ENCODE results near the gene ANKRD33B. TPM values are rescaled to one million over a fixed set of nuclear protein-coding genes. Genes with fewer than 3 reads are reported as not detected.

Gene ANKRD33B
- total RNA-seq, 1 experiment from 2014 or later, result 10.9 TPM

DNA sequence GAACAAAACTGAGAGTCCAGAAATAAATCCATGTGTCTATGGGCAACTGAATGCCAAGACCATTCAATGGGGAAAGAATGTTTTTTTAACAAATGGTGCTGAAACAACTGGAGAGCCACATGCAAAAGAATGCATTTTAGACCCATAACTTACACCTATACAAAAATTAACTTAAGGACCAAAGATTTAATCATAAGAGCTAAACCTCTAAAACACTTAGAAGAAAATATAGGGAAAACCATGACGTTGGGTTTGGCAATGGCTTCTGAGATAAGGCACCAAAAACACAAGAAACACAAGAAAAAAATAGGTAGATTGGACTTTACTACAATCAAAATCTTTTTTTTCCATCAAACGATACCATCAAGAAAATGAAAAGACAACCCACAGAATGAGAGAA is 48.4 kb upstream of the ANKRD33B start:
- ChIA-PET RAD21 (ENCODE audit: low non-redundant PET in 1 of 2, low total read pairs in 2 of 2, uncharacterized antibody in 2 of 2, unreplicated experiment in 2 of 2) (no interaction called here), CTCF (no interaction called here), POLR2A (no interaction called here)
- no peaks in the 10 kb centered on the region for H3K36me3 ChIP-seq (ENCODE audit: control insufficient read depth in 1 of 2, insufficient read depth in 2 of 2, low read length in 2 of 2)
- peaks cover 0 to 8% of the 10 kb centered on the region in 2 experiments; a peak in 1 of 4 replicates for H3K4me1 ChIP-seq (ENCODE audit: control insufficient read depth in 1 of 2, insufficient read depth in 2 of 2, low read length in 2 of 2)
- no peak overlapping the region for H3K4me2 ChIP-seq (ENCODE audit: low read length)
- no peaks in the 10 kb centered on the region for H3K27me3 ChIP-seq (ENCODE audit: insufficient read depth, low read length)
- H2AFZ ChIP-seq (ENCODE audit: low read depth, low read length, poor library complexity, severe bottlenecking), result no peak overlapping the region
- no peaks in the 10 kb centered on the region for H3K9me2 ChIP-seq (ENCODE audit: insufficient read depth)
- no peak overlapping the region for H3K4me3 ChIP-seq (replicated peaks in 1 of 2; ENCODE audit: low read depth in 1 of 2, low read length in 2 of 2)
- TF ChIP-seq FOSL1 (IDR thresholded peaks at IDR 0.05; ENCODE audit: low read depth) (no peak), TCF7L2 (IDR thresholded peaks at IDR 0.05; ENCODE audit: borderline replicate concordance, extremely low read depth, insufficient read depth, insufficient read length) (no peak), EGR1 (IDR thresholded peaks at IDR 0.05; ENCODE audit: low read depth) (no peak)
- TF ChIP-seq, protein P1, sequence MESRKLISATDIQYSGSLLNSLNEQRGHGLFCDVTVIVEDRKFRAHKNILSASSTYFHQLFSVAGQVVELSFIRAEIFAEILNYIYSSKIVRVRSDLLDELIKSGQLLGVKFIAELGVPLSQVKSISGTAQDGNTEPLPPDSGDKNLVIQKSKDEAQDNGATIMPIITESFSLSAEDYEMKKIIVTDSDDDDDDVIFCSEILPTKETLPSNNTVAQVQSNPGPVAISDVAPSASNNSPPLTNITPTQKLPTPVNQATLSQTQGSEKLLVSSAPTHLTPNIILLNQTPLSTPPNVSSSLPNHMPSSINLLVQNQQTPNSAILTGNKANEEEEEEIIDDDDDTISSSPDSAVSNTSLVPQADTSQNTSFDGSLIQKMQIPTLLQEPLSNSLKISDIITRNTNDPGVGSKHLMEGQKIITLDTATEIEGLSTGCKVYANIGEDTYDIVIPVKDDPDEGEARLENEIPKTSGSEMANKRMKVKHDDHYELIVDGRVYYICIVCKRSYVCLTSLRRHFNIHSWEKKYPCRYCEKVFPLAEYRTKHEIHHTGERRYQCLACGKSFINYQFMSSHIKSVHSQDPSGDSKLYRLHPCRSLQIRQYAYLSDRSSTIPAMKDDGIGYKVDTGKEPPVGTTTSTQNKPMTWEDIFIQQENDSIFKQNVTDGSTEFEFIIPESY (IDR thresholded peaks at IDR 0.05; ENCODE audit: extremely low read depth, insufficient replicate concordance, low read length), result no peak
- DNase-seq (ENCODE audit: low read depth, low spot score) (no peak), ATAC-seq (no peak)
- no TSS peak for BruUV-seq (replicated peaks)
- no peak overlapping the region for H3K9ac ChIP-seq (ENCODE audit: low read length)
- H3K79me2 ChIP-seq (ENCODE audit: insufficient read depth, low read length), result no peaks in the 10 kb centered on the region
- intact Hi-C loops (cut with micrococcal nuclease), result no loop called here
- H3K9me3 ChIP-seq (ENCODE audit: control insufficient read depth in 1 of 2, insufficient read depth in 1 of 2, low read depth in 1 of 2, low read length in 2 of 2), result no peaks in the 10 kb centered on the region
- H4K20me1 ChIP-seq (ENCODE audit: insufficient read depth), result no peaks in the 10 kb centered on the region
- no peak overlapping the region for H3K27ac ChIP-seq (ENCODE audit: low read depth, low read length)

DNA sequence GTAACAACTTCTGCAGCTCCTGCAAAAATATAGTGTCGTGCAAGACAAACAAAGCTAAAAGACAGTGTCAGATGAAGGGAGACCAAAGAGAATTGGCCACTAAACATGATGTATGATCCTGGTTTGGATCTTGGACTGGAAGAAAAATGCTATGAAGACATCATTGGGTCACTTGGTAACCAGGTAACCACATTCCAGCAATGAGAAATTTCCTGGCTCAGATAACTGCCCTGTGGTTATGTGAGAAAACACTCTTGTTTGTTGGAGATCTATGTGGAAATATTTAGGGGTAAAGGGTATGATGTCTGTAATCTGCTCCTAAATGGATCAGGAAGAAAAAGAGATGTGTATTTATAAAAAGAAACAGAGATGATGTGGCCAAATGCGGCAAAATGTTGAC is 45.5 kb upstream of the ANKRD33B start:
- Histone ChIP-seq H3K79me2 (ENCODE audit: insufficient read depth, low read length) (no peaks in the 10 kb centered on the region), H4K20me1 (ENCODE audit: insufficient read depth) (no peaks in the 10 kb centered on the region), H3K4me2 (ENCODE audit: low read length) (no peak overlapping the region), H3K36me3 (ENCODE audit: control insufficient read depth in 1 of 2, insufficient read depth in 2 of 2, low read length in 2 of 2) (no peaks in the 10 kb centered on the region), H3K27ac (ENCODE audit: low read depth, low read length) (no peak overlapping the region), H2AFZ (ENCODE audit: low read depth, low read length, poor library complexity, severe bottlenecking) (no peak overlapping the region), H3K4me1 (ENCODE audit: control insufficient read depth in 1 of 2, insufficient read depth in 2 of 2, low read length in 2 of 2) (peaks cover 0 to 6% of the 10 kb centered on the region in 2 experiments; a peak in 1 of 4 replicates), H3K9me3 (ENCODE audit: control insufficient read depth in 1 of 2, insufficient read depth in 1 of 2, low read depth in 1 of 2, low read length in 2 of 2) (peaks cover 0 to 11% of the 10 kb centered on the region in 2 experiments; a peak in 1 of 4 replicates), H3K27me3 (ENCODE audit: insufficient read depth, low read length) (no peaks in the 10 kb centered on the region), H3K9ac (ENCODE audit: low read length) (no peak overlapping the region), H3K9me2 (ENCODE audit: insufficient read depth) (no peaks in the 10 kb centered on the region), H3K4me3 (replicated peaks in 1 of 2; ENCODE audit: low read depth in 1 of 2, low read length in 2 of 2) (no peak overlapping the region)
- intact Hi-C loops (cut with micrococcal nuclease), result no loop called here
- ATAC-seq, result no peak
- ChIA-PET CTCF (no interaction called here), RAD21 (ENCODE audit: low non-redundant PET in 1 of 2, low total read pairs in 2 of 2, uncharacterized antibody in 2 of 2, unreplicated experiment in 2 of 2) (no interaction called here), POLR2A (no interaction called here)
- TF ChIP-seq SP1 (IDR thresholded peaks at IDR 0.05; ENCODE audit: low read depth) (no peak), SRF (IDR thresholded peaks at IDR 0.05; ENCODE audit: low read depth) (no peak), ZNF274 (IDR thresholded peaks at IDR 0.05; ENCODE audit: low read depth, low read length) (no peak), ZFX (IDR thresholded peaks at IDR 0.05) (no peak), JUND (IDR thresholded peaks at IDR 0.05) (no peak), SIN3A (IDR thresholded peaks at IDR 0.05; ENCODE audit: low read depth) (no peak)
- TF ChIP-seq, protein P1 (IDR thresholded peaks at IDR 0.05; ENCODE audit: extremely low read depth, insufficient replicate concordance, low read length), result no peak
- TF ChIP-seq, protein P2, sequence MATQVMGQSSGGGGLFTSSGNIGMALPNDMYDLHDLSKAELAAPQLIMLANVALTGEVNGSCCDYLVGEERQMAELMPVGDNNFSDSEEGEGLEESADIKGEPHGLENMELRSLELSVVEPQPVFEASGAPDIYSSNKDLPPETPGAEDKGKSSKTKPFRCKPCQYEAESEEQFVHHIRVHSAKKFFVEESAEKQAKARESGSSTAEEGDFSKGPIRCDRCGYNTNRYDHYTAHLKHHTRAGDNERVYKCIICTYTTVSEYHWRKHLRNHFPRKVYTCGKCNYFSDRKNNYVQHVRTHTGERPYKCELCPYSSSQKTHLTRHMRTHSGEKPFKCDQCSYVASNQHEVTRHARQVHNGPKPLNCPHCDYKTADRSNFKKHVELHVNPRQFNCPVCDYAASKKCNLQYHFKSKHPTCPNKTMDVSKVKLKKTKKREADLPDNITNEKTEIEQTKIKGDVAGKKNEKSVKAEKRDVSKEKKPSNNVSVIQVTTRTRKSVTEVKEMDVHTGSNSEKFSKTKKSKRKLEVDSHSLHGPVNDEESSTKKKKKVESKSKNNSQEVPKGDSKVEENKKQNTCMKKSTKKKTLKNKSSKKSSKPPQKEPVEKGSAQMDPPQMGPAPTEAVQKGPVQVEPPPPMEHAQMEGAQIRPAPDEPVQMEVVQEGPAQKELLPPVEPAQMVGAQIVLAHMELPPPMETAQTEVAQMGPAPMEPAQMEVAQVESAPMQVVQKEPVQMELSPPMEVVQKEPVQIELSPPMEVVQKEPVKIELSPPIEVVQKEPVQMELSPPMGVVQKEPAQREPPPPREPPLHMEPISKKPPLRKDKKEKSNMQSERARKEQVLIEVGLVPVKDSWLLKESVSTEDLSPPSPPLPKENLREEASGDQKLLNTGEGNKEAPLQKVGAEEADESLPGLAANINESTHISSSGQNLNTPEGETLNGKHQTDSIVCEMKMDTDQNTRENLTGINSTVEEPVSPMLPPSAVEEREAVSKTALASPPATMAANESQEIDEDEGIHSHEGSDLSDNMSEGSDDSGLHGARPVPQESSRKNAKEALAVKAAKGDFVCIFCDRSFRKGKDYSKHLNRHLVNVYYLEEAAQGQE (IDR thresholded peaks at IDR 0.05; ENCODE audit: low read depth), result no peak
- no TSS peak for BruUV-seq (replicated peaks)
- DNase-seq (ENCODE audit: low read depth, low spot score), result no peak

All from HCT116 (cell line).